ENCODE measurements around the gene STRIT1. TPM values are rescaled to one million over a fixed set of nuclear protein-coding genes. Genes with fewer than 3 reads are reported as not detected.

Gene STRIT1
- total RNA-seq, 1 experiment from 2014 or later: not detected

Other genes with a start within 250 kb of the STRIT1 start
- 540 and 622 TPM in 2 replicates for gene MME, start 213.4 kb downstream of the STRIT1 start, total RNA-seq (2014; rRNA removed; shearing (Covaris generic))